A204.1 (cell line): Measurements from ENCODE around the gene NIM1K.
"Not testable (repeated sequence)": the region's sequence is repeated elsewhere in the genome, so short reads cannot be mapped to it uniquely, and the experiment has no call there.

Source experiments
- FAIRE-seq: peaks from 2 replicates; lab custom pipeline; 2012; peaks lifted over from hg19 to GRCh38; lab: Jason Lieb, UNC

NIM1K gene

GRCh38 chr5:43191740-43192557 lies at the start of gene NIM1K:
NIM1K (plus strand) TSS chr5:43192225; CDS start chr5:43245776, 53,551 bp downstream.
- FAIRE-seq: no peak

GRCh38 chr5:43145071-43145470 lies 47.0 kb upstream of the NIM1K start:
- FAIRE-seq: no peak

GRCh38 chr5:43146958-43147357 lies 45.1 kb upstream of the NIM1K start:
- FAIRE-seq: no peak

GRCh38 chr5:43148417-43148816 lies 43.6 kb upstream of the NIM1K start:
- no peak for FAIRE-seq

- no peak for FAIRE-seq
Measured at GRCh38 chr5:43149231-43149630, 42.8 kb upstream of the NIM1K start.

- no peak for FAIRE-seq
Measured at GRCh38 chr5:43150075-43150474, 42.0 kb upstream of the NIM1K start.

GRCh38 chr5:43150748-43151147 lies 41.3 kb upstream of the NIM1K start:
- FAIRE-seq: no peak

GRCh38 chr5:43152946-43153345 lies 39.1 kb upstream of the NIM1K start:
- no peak for FAIRE-seq

GRCh38 chr5:43154469-43154868 lies 37.6 kb upstream of the NIM1K start:
- FAIRE-seq: no peak

GRCh38 chr5:43155394-43156096 lies 36.5 kb upstream of the NIM1K start:
- FAIRE-seq: no peak

- FAIRE-seq: no peak
Measured at GRCh38 chr5:43156388-43156787, 35.6 kb upstream of the NIM1K start.

- FAIRE-seq: no peak
Measured at GRCh38 chr5:43157068-43157467, 35.0 kb upstream of the NIM1K start.

GRCh38 chr5:43161244-43161643 lies 30.8 kb upstream of the NIM1K start:
- FAIRE-seq: no peak

- FAIRE-seq: not testable (repeated sequence)
Measured at GRCh38 chr5:43164801-43165200, 27.2 kb upstream of the NIM1K start.

GRCh38 chr5:43165323-43165722 lies 26.7 kb upstream of the NIM1K start:
- FAIRE-seq: no peak

GRCh38 chr5:43168175-43168574 lies 23.9 kb upstream of the NIM1K start:
- no peak for FAIRE-seq

GRCh38 chr5:43171451-43171850 lies 20.6 kb upstream of the NIM1K start:
- FAIRE-seq: no peak

- FAIRE-seq: no peak
Measured at GRCh38 chr5:43171926-43172325, 20.1 kb upstream of the NIM1K start.

GRCh38 chr5:43172779-43173178 lies 19.2 kb upstream of the NIM1K start:
- no peak for FAIRE-seq

GRCh38 chr5:43174586-43174985 lies 17.4 kb upstream of the NIM1K start:
- no peak for FAIRE-seq

- FAIRE-seq: no peak
Measured at GRCh38 chr5:43179836-43180235, 12.2 kb upstream of the NIM1K start.

- no peak for FAIRE-seq
Measured at GRCh38 chr5:43182421-43182820, 9.6 kb upstream of the NIM1K start.

GRCh38 chr5:43183101-43183500 lies 8.9 kb upstream of the NIM1K start:
- FAIRE-seq: not testable (repeated sequence)
